ENCODE measurements around the gene UCP3.

Gene UCP3

DNA sequence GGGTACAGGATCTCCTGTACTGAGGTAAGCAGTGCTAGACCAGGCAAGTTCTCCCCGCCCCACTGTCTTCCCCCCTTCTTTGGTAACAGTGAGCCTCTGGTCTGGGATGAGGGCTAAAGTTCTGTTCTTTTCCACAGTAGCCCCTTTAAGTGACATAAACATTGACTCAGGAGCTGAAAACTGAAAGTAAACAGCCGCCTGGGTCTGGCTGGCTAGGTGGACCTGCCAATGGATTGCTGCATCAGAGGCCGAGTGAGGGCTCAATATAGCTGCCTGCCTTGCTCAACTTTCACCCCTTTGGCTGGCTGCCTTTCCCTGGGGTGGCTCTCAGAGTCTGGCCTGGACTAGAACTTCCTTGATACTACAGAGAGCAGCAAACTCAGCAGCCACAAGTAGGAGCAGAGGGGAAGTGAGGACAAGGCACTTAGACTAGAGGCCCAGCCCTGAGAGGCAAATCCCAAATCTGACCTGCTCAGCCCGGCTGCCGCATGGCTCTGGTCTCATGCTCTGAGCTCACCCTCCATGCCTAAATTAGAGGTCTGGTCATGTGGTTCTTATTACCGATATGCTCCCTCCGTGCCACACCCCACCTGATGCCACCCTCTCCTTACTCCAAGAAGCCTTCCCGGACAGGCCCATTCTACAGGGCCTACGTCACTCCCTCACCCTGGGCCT is 9.6 kb upstream of the UCP3 start:
- in situ Hi-C loops (cut with HindIII; ENCODE audit: low sequenced_read_pairs): no loop called here

DNA sequence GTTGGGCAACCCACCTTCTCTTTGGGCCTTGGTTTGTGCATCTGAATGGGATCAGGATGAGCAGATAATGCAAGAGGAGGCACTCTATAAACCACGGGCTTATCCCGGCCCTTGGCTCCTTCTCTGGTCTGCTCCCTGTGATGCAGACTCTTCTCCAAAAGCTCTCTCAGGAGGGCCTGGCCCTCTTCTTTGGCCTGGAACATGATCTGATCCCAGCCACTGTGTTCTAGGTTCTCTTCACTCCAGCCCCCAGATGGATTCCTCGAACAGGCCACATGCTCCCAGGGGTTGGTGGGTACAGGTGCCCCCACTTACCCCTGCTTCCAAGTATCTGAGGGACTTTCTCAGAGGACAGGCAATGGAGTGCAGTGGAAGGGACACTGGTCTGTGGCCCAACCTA is 8.7 kb upstream of the UCP3 start:
- in situ Hi-C loops (cut with HindIII; ENCODE audit: low sequenced_read_pairs): no loop called here

DNA sequence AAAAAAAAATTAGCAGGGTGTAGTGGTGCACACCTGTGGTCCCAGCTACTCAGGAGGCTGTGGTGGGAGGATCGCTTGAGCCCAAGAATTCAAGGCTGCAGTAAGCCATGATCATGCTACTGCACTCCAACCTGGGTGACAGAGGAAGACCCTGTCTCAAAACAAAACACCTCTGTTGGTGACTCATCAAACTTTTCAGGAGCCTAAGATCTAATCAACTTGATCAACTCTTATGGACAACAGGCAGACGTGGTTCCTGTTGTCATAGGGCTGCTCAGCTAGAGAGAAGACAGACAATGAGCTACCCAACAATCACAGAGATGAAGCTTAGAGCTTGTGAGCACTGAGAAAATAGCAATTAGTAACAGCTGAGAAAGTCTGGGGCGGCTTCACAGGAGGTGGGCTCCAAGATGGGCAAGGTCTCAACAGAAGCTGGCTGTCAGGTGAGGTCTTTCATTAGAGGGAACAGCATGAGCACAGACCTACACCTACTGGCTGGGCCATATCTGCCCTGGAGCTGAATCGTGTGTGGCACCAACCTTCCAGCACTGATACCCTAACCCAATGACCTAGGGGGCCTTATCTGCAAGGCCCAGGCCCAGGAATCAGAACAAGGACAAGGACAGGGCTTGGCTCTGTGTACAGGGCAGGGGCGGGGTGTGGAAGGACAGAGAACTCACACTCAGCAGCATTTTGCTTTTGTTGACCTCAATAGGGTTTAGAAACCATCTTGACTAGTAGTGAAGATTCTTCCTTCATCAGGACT is 7.2 kb upstream of the UCP3 start:
- in situ Hi-C loops (cut with HindIII; ENCODE audit: low sequenced_read_pairs): no loop called here

DNA sequence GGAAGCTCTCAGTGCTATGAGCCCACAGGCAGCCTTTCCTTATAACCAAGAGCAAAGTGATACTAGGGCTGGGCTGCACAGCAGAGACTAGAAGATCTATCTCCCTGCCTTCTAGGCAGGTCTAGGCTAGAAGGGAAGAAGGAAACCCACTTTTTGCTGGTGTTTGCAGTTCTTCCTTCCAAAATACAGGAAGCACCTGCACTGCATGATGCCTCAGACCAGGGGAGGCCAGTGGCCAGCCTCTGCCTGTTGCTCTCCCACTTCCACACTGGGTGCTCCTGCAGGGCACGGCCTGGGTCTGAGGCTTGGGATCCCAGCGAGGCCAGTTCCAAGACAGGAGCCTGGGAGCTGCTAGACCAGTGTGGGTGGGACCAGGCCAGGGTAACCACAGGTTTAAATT is 6.0 kb upstream of the UCP3 start:
- in situ Hi-C loops (cut with HindIII; ENCODE audit: low sequenced_read_pairs): loop anchor here (5.0 kb wide), 1 partner anchor 57 kb away; no protein-coding TSS in a partner anchor

DNA sequence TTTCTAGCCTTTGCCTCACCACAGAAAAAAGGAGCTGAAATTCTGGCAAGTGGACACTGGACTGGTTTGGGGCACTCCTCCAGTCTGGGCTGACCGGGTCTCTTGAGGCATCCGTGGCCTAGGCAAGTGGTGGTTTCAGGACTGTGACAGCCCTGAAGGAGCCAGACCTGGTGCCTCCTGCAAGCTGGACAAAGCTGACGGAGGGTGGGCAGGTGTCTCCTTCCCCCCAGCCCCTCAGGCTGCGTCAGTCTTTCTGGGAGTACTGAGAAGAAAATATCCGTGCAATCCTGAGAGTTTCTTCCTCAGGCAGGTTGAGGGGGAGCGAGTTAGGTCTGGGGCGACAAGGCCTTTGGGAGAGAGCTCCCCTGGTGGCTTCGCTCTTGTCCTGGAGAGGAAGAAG is 4.3 kb upstream of the UCP3 start:
- in situ Hi-C loops (cut with HindIII; ENCODE audit: low sequenced_read_pairs): loop anchor here (5.0 kb wide), 1 partner anchor 59 kb away; no protein-coding TSS in a partner anchor

DNA sequence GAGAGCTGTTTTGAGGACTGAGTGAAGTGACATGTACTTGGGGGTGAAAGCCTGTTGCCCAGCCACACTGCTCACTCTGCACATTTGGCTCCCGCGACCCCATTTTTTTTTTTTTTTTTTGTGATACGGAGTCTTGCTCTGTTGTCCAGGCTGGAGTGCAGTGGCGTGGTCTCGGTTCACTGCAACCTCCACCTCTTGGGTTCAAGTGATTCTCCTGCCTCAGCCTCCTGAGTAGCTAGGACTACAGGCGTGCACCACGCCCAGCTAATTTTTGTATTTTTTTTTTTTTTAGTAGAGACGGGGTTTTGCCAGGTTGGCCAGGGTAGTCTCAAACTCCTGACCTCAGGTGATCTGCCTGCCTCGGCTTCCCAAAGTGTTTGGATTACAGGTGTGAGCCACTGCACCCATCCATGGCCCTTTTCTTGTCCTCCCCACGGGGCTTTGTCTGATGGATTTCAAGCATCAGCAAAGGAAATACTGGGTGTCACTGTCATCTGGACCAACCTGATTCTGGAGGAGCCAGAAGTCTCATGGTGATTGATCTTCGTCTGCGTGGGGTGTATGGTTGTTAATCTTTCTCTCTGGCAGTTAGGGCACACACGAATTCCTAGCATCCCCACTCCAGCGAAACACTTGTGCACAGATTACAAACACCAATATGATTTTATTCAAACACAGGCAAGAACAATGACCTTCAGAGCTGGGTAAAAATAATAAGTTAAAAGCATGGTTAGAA is 3.4 kb upstream of the UCP3 start:
- in situ Hi-C loops (cut with HindIII; ENCODE audit: low sequenced_read_pairs): loop anchor here (5.0 kb wide), 1 partner anchor 60 kb away; no protein-coding TSS in a partner anchor

DNA sequence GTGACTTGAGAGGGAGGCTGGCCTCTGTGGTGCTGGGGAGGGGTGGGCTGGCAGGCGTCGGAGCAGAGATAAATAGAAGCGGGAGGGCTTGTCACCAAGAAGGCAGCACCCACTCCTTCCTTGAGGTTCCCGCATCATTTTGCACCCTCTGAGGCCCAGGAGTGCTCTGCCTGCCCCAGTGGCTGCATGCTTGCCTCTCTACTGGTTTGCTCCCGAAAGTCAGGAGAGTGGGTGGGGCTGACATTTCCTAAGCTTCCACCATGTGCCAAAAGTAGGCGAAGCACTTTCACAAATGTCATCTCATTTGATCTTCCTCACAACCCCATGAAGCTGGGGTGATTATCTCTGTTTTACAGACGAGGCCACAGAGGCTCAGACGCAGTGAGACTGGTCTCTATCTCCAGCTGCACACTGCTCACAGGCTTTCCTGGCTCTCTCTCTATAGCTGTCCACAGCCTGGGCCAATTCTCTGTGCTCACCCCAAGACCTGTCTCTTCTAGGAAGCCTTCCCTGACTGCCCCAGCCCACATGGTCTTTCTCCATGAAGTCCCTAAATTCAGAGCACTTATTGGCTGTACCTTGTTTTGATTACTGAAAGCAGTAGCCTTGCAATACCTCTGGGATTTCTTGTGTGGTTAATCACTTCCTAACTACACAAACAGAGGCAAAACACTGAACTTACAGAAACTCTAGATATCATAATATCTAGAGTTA is 2.6 kb upstream of the UCP3 start:
- in situ Hi-C loops (cut with HindIII; ENCODE audit: low sequenced_read_pairs): loop anchor here (5.0 kb wide), 1 partner anchor 61 kb away; no protein-coding TSS in a partner anchor

DNA sequence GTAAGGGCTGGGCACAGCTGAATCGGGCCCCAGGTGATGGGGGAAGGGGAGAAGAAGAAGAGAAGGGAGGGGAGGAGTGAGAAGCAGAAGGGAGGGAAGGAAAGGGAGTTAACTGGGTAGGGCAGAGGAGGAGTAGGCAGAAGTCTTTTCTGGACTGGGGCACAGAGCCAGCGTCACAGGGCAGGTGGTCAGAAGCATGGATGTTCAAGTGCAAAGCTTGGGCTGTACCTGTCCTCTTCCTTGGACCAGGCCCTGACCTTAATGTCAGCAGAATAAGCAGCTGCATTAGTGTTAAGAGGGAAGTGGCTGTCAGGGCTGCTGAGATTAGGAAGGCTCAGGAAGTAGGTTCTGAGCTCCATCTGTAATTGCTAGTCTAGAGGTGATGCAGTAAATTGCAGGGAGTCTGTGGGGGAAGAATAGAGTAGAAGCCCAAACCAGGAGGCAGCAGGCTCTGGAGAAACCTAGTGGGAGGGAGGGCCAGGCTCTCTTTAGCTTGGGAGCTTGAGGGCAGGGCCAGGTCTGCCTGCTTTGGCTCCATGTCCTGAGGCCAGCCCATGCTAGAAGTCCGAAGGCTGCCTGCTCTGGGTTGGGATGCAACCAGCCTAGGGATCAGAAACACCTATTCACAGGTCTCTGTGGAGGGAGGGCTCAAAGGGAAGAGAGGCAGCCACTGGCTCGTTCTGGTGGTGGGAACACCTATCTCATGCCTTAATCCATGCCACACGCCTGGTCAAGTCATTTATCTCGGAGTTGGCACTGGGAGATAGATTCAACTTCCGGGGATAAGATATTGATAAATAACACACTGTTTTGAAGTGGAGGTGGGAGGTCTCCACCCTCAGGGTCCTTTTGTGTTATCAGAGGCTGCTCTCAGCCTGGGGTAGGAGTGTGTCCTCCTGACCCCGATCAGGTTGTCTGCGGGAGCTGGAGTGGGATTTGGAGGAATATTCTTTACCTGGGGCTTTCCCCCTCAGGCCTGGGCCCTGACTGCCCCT is 1.7 kb upstream of the UCP3 start:
- in situ Hi-C loops (cut with HindIII; ENCODE audit: low sequenced_read_pairs): loop anchor here (5.0 kb wide), 1 partner anchor 62 kb away; no protein-coding TSS in a partner anchor

DNA sequence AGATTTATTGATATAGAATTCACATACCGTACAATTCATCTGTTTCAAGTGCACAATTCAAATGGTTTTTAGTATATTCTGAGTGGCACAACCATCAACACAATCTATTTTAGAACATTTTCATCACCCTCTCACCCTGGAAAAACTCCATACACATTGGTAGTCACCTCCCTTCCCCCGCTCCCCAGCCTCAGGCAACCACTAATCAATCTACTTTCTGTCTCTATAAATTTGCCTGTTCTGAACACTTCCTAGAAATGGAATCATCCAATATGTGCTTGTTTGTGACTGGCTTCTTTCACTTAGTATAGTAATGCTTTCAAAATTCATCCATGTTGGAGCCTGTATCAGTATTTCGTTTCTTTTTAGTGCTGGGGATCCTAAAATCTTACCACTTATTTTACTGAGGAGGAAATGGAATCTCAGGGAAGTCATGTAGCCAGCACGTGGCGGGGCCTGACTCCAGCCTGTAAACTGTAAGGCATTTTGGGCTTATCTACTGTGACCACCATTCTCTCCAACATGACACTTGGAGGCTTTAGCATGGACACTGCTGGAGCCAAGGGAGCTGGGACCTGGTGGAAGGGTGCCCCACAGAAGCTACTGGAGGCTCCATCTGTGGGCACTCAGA is 905 bp upstream of the UCP3 start:
- in situ Hi-C loops (cut with HindIII; ENCODE audit: low sequenced_read_pairs): loop anchor here (5.0 kb wide), 1 partner anchor 63 kb away; no protein-coding TSS in a partner anchor

DNA sequence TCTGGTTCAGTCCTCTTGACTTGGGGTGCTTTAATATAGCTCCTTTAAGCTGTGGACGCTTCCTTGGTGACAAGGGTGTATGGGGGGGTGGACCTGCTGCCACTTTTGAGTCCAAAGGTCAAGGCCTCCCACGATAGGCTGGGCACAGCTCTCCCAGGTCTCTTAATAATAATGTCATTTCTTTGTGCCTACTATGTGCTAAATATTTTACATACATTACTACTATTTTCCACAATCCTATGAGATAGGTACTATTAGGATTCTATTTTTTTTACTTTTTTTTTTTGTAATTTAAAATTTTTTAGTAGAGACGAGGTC is 304 bp upstream of the UCP3 start:
- in situ Hi-C loops (cut with HindIII; ENCODE audit: low sequenced_read_pairs): no loop called here

DNA sequence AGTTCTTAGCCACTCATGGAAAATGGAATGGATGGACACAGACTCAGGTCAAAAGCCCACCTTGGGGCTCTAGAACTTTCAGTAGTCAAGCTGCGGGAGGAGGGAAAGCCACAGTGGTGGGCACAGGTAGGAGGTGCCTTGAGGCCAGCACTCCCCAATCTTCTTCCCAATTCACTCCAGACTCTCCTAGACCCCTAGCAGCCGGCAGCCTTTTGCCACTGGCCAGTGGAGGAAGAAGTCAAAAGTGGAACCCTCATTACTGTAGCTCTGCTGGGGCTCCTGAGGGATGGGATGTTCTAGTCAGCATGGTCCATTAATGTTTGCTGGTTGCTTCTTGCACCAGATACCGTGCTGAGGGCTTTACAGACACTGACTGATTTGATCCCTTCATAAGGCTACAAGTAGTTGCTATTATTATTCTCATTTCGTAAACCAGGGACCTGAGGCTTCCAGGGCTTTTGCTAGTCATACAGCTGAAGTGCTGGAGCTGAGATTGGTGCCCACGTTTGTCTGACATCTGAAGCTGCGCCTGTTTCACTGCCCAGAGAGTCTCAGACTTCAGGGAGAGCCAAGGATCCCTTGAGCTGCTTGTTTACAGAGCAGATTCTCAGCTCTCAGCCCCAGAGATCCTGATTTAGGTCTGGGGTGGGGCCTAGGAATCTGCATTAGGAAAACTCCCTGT is 1.1 kb downstream of the UCP3 start:
- in situ Hi-C loops (cut with HindIII; ENCODE audit: low sequenced_read_pairs): no loop called here

DNA sequence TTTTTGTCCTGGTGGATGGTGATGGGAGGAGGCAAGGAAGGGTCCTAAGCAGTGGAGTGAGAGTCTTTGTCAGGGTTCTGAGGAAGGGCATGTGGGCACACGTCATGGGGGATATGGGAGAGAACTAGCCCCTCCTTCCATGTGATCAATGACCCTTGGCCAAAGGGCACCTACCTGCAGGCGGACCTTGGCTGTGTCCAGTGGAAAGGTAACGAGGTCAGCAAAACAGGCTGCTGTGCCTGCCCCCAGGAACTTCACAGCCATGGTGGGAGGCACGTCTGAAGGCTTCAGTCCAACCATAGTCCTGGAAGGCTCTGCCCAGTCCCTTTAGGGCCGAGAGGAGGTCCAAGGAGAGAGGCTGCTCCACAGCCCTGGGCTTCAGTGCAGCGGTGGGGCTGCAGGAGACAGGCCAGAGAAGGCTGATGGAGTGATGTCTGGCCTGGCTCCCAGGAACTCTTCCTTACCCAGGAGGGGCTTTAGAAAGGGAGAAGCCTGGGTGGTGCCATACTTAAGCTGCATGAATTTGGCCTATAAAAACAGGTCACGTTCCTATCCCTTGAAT is 2.1 kb downstream of the UCP3 start:
- in situ Hi-C loops (cut with HindIII; ENCODE audit: low sequenced_read_pairs): no loop called here

DNA sequence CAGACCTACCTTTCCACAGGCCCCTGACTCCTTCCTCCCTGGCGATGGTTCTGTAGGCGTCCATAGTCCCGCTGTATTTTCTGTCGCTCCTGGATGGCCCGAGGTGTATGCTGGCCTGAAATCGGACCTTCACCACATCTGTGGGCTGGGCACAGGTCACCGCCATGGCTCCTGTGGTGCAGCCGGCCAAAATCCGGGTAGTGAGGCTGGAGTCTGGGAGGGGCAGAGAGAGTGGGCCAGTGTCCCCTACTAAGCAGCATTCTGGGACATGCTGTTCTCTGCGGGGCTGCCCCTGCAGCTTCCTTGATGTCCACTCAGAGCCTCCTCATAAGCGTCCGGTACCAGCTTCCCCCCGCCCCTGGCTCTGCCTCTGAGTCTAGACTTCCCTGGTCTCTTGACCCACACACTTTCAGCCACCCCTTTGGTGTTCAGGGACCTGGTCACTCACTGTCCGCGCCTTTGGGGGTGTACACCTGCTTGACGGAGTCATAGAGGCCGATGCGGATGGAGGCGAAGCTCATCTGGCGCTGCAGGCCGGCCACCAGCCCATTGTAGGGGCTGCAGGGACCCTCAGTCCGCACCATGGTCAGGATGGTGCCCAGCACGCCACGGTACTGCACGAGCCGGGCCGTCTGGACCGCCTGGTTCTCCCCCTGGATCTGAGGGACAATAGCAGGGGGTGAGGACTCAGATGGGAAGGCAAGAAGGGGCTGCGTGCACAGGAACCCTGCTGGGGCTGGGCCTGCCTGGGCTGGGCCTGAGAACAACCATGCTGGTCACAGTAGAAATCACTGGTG is 3.0 kb downstream of the UCP3 start:
- in situ Hi-C loops (cut with HindIII; ENCODE audit: low sequenced_read_pairs): no loop called here

DNA sequence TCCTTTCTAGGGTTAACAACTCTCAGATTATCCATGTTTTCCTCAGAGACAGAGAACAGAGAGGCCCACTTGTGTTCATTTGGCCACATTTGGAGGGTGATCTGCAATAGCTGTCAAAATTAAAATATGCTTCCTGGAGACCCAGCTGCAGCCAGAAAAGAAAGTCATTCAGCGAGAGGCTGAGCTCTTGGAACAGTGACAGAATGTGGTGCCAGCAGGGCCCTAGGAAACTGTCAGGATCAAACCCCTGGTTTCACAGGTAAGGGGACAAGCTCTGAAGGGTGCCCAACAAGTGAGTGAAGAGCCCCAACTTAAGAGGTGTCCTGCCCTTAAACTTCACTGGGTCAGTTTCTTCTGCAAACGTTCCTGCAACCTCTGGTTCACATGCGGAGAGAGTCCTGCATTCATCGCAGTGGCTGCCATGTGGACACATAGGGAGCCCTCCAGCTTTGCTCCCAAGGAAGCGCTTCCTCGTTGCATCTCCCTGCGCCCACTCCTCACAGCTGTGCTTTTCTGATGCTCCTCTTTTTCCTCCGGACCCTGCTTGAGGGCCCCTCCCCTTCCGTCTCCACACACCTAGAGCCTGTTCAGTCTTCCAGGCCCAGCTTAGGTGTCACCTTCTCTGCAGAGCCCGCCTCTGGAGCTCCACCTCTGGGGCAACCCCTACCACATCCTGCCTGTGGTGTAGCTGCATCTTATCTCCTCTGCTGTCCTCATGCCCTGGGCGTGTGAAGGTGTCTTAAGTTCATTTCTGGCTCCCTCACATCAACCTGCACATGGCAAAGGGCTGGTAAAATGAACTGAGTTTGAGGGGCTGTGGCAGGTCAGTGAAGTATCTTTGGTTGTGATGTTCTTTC is 3.9 kb downstream of the UCP3 start:
- in situ Hi-C loops (cut with HindIII; ENCODE audit: low sequenced_read_pairs): no loop called here

DNA sequence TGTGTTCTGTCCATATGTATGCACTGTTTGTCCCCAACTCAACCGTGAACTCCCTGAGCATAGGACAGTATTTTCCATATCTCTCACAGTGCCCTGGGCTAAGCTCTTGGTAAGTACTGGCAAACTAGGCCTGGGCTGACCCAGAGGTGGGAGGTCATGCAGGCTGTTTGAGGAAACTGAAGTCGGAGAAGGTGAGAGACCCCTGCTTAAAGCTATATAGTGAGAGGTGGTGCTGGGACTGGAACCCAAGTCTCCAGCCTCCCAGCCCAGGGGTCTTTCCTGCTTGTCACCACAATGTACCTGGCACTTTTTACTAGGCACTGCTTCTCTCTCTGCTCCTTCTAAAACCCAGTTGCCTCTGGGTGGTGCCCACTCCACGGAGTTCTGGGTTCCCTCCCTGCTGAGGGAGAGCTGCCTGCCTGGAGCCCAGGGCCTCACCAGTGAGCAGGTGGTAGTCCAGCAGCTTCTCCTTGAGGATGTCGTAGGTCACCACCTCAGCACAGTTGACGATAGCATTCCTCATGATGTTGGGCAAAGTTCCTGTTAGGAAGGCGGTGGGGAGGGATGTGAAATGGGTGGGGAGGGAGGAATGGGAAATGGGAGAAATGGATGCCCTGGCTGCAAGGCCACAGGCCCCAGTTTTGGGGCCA is 4.7 kb downstream of the UCP3 start:
- in situ Hi-C loops (cut with HindIII; ENCODE audit: low sequenced_read_pairs): no loop called here

DNA sequence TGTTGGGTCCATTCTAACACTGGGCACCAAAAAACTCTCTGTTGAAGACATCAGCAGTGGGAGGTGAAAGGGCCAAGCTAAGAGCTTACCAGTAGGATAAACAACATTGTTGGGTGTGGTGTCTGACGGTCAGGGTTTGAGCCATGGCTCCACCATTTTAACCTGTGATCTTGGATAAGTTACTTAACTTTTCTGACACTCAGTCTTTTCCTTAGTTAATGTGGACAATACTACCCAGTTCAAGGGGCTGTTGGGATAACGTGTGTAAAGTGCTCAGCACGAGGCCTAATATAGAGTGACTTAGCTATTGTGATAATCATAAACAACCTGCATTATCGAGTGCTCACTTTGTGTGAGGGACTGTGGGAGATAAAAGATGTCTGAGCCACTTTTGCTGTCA is 6.1 kb downstream of the UCP3 start:
- in situ Hi-C loops (cut with HindIII; ENCODE audit: low sequenced_read_pairs): no loop called here
